OCI-LY1 (cell line): ENCODE data around the gene STK31.

ENCODE experiments used
- EZH2 ChIP-seq: fragments of 200-600 bp; sonication (generic), shearing (Covaris generic); IDR thresholded peaks from 2 replicates; pipeline ENCODE4 v1.8.0; 2017; ENCODE audit warnings: borderline replicate concordance, mixed run types, mild to moderate bottlenecking, antibody characterized with exemption, low read length, moderate library complexity, mixed read lengths
- TF ChIP-seq, protein P1 (sequence below): fragments of 200-600 bp; sonication (generic), shearing (Covaris generic); IDR thresholded peaks from 2 replicates; pipeline ENCODE4 v1.5.1; 2017; ENCODE audit warnings: mild to moderate bottlenecking, antibody characterized with exemption, low read length, moderate library complexity, mixed read lengths

DNA sequence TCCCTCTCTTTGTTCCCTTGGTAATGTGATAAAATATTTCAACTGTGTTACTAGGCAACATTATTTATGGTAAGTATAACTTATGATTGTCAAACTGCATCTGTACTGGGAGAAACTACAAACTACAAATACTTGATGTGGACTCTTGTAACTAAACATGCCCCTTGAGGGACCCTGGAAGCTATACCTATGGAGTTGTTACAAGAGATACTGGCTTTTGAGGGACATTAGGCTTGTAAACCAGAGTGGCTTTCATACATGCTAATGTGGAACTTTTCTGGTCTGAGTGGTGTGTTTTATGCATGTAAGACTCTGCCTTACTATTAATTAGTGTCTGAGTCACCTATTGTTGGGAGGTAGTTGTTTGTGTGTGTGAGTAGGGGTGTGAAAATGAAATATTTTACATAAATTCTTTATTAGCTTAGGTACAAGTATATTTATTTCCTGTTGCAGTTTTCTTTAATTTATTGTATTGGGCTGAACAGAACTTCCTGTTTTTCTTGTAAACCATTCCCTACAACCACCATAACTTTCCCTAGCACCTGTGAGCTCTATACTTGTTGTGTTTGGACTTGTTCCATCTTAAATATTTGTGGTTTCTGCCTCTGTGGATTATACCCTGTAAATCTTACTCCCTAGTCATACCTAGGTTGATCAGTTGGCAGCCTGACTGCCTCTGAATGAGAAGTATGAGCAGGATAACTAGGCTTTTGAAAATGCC lies 49.8 kb downstream of the STK31 start:
- TF ChIP-seq, protein P1, sequence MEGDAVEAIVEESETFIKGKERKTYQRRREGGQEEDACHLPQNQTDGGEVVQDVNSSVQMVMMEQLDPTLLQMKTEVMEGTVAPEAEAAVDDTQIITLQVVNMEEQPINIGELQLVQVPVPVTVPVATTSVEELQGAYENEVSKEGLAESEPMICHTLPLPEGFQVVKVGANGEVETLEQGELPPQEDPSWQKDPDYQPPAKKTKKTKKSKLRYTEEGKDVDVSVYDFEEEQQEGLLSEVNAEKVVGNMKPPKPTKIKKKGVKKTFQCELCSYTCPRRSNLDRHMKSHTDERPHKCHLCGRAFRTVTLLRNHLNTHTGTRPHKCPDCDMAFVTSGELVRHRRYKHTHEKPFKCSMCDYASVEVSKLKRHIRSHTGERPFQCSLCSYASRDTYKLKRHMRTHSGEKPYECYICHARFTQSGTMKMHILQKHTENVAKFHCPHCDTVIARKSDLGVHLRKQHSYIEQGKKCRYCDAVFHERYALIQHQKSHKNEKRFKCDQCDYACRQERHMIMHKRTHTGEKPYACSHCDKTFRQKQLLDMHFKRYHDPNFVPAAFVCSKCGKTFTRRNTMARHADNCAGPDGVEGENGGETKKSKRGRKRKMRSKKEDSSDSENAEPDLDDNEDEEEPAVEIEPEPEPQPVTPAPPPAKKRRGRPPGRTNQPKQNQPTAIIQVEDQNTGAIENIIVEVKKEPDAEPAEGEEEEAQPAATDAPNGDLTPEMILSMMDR: no peak
- TF ChIP-seq EZH2: no peak
